Measurements from ENCODE around the gene ZNF302.

GRCh38 chr19:34712395-34713261 lies 35.1 kb downstream of the ZNF302 start:
- TF ChIP-seq POLR2A (IDR thresholded peaks at IDR 0.05) (no peak), CTCF (IDR thresholded peaks at IDR 0.05) (peak; percentile 68 to 96 (median 80))
